H1 (cell line): ENCODE measurements around the gene NRP2. TPM values are rescaled to one million over a fixed set of nuclear protein-coding genes. Genes with fewer than 3 reads are reported as not detected.

Source experiments
- CEBPB ChIP-seq: IDR thresholded peaks from 2 replicates; pipeline ENCODE4 v1.6.1; 2012; ENCODE audit warnings: low read depth, low read length
- CTCF ChIP-seq, 3 experiments: IDR thresholded peaks; 1 replicate in 2 of 3; 2 replicates in 1 of 3; pipeline versions ENCODE4 v1.5.1 to v1.6.1; 2011; ENCODE audit warnings: low read length in 3 of 3, mild to moderate bottlenecking in 3 of 3, inconsistent platforms in 2 of 3, low read depth in 1 of 3, moderate library complexity in 1 of 3; ENCODE audit not compliant: insufficient read depth in 1 of 3; ENCODE audit errors: control extremely low read depth in 1 of 3
- RBBP5 ChIP-seq: IDR thresholded peaks from 2 replicates; pipeline ENCODE4 v1.7.1; 2012; ENCODE audit warnings: low read depth, mild to moderate bottlenecking, inconsistent platforms, low read length, moderate library complexity, borderline replicate concordance
- RNF2 ChIP-seq: fragments of 200-900, 300-1000 bp; sonication (generic); IDR thresholded peaks from 2 replicates; pipeline ENCODE4 v1.7.1; 2016; ENCODE audit warnings: borderline replicate concordance, low read depth, mild to moderate bottlenecking, antibody characterized with exemption, low read length; ENCODE audit not compliant: poor library complexity, severe bottlenecking; ENCODE audit errors: missing control alignments
- SIX5 ChIP-seq: IDR thresholded peaks from 2 replicates; pipeline ENCODE4 v1.6.1; 2011; ENCODE audit warnings: mild to moderate bottlenecking, low read depth, low read length
- TAF7 ChIP-seq: optimal IDR thresholded peaks from 2 replicates; pipeline ENCODE3; 2011; ENCODE audit warnings: low read depth, mild to moderate bottlenecking, inconsistent platforms, low read length, moderate library complexity, borderline replicate concordance
- polyA plus RNA-seq, 7 experiments: library from polyadenylated mRNA; depleted of rRNA in 3 of 7; stranded (reverse) in 5 of 7; unstranded in 2 of 7; fragments of >200 nt in 5 of 7; fragments of 200-250 nt in 2 of 7; gene quantifications; 1 replicate in 5 of 7; 2 replicates in 1 of 7; 4 replicates in 1 of 7; pipeline versions ENCODE4 v1.2.1 to v1.2.3, GENCODE V29; 2011 to 2013; ENCODE audit warnings: missing spikeins in 2 of 7, mixed read lengths in 2 of 7
- total RNA-seq: library from RNA; stranded (reverse); fragmentation: NEBNext Ultra II Directional; extraction: Animal tissue kit (Norgen Biotek cat#: 25700); gene quantifications from 2 replicates; pipeline ENCODE4 v1.2.1, GENCODE V29; 2021

Gene NRP2
- total and polyA plus RNA-seq, 2 of the 8 experiments (the other 6 are each of a cell fraction or from before 2014, with no cell fraction given) = 32.0 to 37.8 TPM

DNA sequence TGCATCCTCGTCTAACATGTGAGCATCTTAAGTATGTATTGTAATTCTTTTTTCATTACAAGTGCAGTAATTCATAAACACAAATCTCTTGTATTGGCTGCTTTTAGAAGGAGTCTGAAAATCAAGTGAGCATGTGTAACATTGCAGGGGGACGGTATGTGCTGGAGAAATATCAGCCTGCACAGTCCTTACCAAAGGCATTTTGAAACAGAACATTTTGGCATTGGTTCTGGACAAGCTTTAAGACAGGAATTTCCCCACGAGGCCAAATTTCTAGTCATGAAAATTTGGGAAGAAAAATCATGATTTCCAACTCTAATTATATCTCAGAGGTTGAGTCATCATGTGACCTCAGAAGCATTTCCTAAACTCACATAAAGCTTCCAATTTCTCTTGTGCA lies 24.7 kb upstream of the NRP2 start (continued):
- TF ChIP-seq CTCF (IDR thresholded peaks at IDR 0.05; ENCODE audit: control extremely low read depth in 1 of 3, insufficient read depth in 1 of 3, low read depth in 1 of 3, low read length in 3 of 3) = no peak
- TF ChIP-seq RBBP5 = no peak
- no peak for TF ChIP-seq RNF2
- no peak for TF ChIP-seq CEBPB
- no peak for TF ChIP-seq SIX5
- no peak for TF ChIP-seq TAF7
